GM15510 (cell line): ENCODE measurements around the gene OTUD3.

Source experiments
- POLR2A ChIP-seq: IDR thresholded peaks from 3 replicates; pipeline ENCODE4 v1.6.1; 2011; ENCODE audit warnings: borderline replicate concordance; ENCODE audit not compliant: insufficient read length; ENCODE audit errors: extremely low read depth

The OTUD3 gene

GRCh38 chr1:19894218-19894617 lies 12.0 kb downstream of the OTUD3 start:
- no peak for TF ChIP-seq POLR2A

GRCh38 chr1:19901653-19902052 lies 19.5 kb downstream of the OTUD3 start:
- no peak for TF ChIP-seq POLR2A

GRCh38 chr1:19903621-19904020 lies 21.4 kb downstream of the OTUD3 start:
- TF ChIP-seq POLR2A: no peak

- no peak for TF ChIP-seq POLR2A
These were observed 25.3 kb downstream of the OTUD3 start for GRCh38 chr1:19907456-19907855.

GRCh38 chr1:19909392-19909791 lies 27.2 kb downstream of the OTUD3 start:
- no peak for TF ChIP-seq POLR2A

GRCh38 chr1:19909971-19910370 lies 27.8 kb downstream of the OTUD3 start:
- no peak for TF ChIP-seq POLR2A

- no peak for TF ChIP-seq POLR2A
These were observed 28.5 kb downstream of the OTUD3 start for GRCh38 chr1:19910650-19911049.

GRCh38 chr1:19918057-19918456 lies 35.9 kb downstream of the OTUD3 start:
- no peak for TF ChIP-seq POLR2A

GRCh38 chr1:19920132-19920710 lies 38.0 kb downstream of the OTUD3 start:
- TF ChIP-seq POLR2A: no peak

GRCh38 chr1:19921310-19921709 lies 39.1 kb downstream of the OTUD3 start:
- no peak for TF ChIP-seq POLR2A

- TF ChIP-seq POLR2A: no peak
These were observed 40.0 kb downstream of the OTUD3 start for GRCh38 chr1:19922015-19922688.

GRCh38 chr1:19923137-19923952 lies 41.1 kb downstream of the OTUD3 start, which contains the start of gene PLA2G2E:
Gene PLA2G2E, minus strand, starts transcription at chr1:19923617. Its CDS starts 58 bp downstream, at chr1:19923559.
- no peak for TF ChIP-seq POLR2A

GRCh38 chr1:19923953-19924346 lies 41.8 kb downstream of the OTUD3 start:
- TF ChIP-seq POLR2A: no peak

- no peak for TF ChIP-seq POLR2A
These were observed 43.3 kb downstream of the OTUD3 start for GRCh38 chr1:19925342-19926070.
